HepG2 (cell line): ENCODE measurements around the gene SRSF1. TPM values are rescaled to one million over a fixed set of nuclear protein-coding genes. Genes with fewer than 3 reads are reported as not detected.

ENCODE experiments used
- ASH2L ChIP-seq: fragments of 300-600, 200-600 bp; sonication (generic); IDR thresholded peaks from 2 replicates; pipeline ENCODE4 v1.7.0; 2017; ENCODE audit warnings: low read depth, mild to moderate bottlenecking, moderate library complexity, mixed read lengths, low read length; ENCODE audit not compliant: insufficient read length
- ATF6 ChIP-seq: sonication (generic); formaldehyde crosslinking; conservative IDR thresholded peaks from 2 replicates; pipeline ENCODE4 v1.4.0; 2020; ENCODE audit warnings: missing genetic modification reagents
- ATRX ChIP-seq: sonication (generic); formaldehyde crosslinking; IDR thresholded peaks from 2 replicates; pipeline ENCODE4 v1.4.0; 2020; ENCODE audit warnings: missing genetic modification reagents, borderline replicate concordance
- CENPT ChIP-seq: sonication (generic); formaldehyde crosslinking; IDR thresholded peaks from 2 replicates; pipeline ENCODE4 v1.8.0; 2022; ENCODE audit warnings: low read depth, mild to moderate bottlenecking, moderate library complexity, missing genetic modification reagents
- CERS6 ChIP-seq: sonication (generic); formaldehyde crosslinking; IDR thresholded peaks from 2 replicates; pipeline ENCODE4 v1.5.0; 2020; ENCODE audit warnings: missing genetic modification reagents
- HES4 ChIP-seq: sonication (generic); formaldehyde crosslinking; IDR thresholded peaks from 2 replicates; pipeline ENCODE4 v1.9.0; 2021; ENCODE audit warnings: mild to moderate bottlenecking, missing genetic modification reagents, borderline replicate concordance
- MAFK ChIP-seq, 2 experiments: IDR thresholded peaks in 1 of 2; conservative IDR thresholded peaks in 1 of 2; 2 replicates each; pipeline ENCODE4 v1.6.1; 2011; ENCODE audit warnings: improper control_type of control experiment in 2 of 2, low read length in 2 of 2
- MXD3 ChIP-seq: IDR thresholded peaks from 2 replicates; pipeline ENCODE4 v1.6.1; 2016; ENCODE audit warnings: mild to moderate bottlenecking, missing biosample characterization, missing genetic modification reagents
- MXI1 ChIP-seq: IDR thresholded peaks from 3 replicates; pipeline ENCODE4 v1.6.1; 2012; ENCODE audit warnings: low read depth, low read length, inconsistent platforms, borderline replicate concordance
- NFYB ChIP-seq: sonication (generic); formaldehyde crosslinking; IDR thresholded peaks from 2 replicates; pipeline ENCODE4 v1.4.0; 2020; ENCODE audit warnings: missing genetic modification reagents
- PHF21A ChIP-seq: sonication (generic); formaldehyde crosslinking; IDR thresholded peaks from 2 replicates; pipeline ENCODE4 v1.5.0; 2020; ENCODE audit warnings: mild to moderate bottlenecking, missing genetic modification reagents
- SOX6 ChIP-seq, 2 experiments: fragments of 450-650 bp in 1 of 2; sonication (generic) in 1 of 2; formaldehyde crosslinking in 1 of 2; IDR thresholded peaks; 2 replicates each; pipeline versions ENCODE4 v1.4.0 to v1.6.1; 2017 to 2020; ENCODE audit warnings: antibody characterized with exemption in 1 of 2, mild to moderate bottlenecking in 1 of 2, missing genetic modification reagents in 1 of 2
- SRSF4 ChIP-seq: fragments of 200-400 bp; formaldehyde crosslinking; IDR thresholded peaks from one replicate; pipeline ENCODE4 v1.6.1; 2018; ENCODE audit warnings: mild to moderate bottlenecking, low read depth, low read length, moderate library complexity; ENCODE audit not compliant: poor library complexity, severe bottlenecking
- TAF1 ChIP-seq: sonication (generic); formaldehyde crosslinking; IDR thresholded peaks from 2 replicates; pipeline ENCODE4 v1.4.0; 2020; ENCODE audit warnings: missing genetic modification reagents
- TEF ChIP-seq: sonication (generic); formaldehyde crosslinking; IDR thresholded peaks from 2 replicates; pipeline ENCODE4 v1.5.0; 2020; ENCODE audit warnings: missing genetic modification reagents
- XBP1 ChIP-seq: sonication (generic); formaldehyde crosslinking; IDR thresholded peaks from 2 replicates; pipeline ENCODE4 v1.5.0; 2020; ENCODE audit warnings: missing genetic modification reagents
- ZNF251 ChIP-seq: sonication (generic); formaldehyde crosslinking; IDR thresholded peaks from 2 replicates; pipeline ENCODE4 v1.9.0; 2021; ENCODE audit warnings: mild to moderate bottlenecking, missing genetic modification reagents
- ZNF280B ChIP-seq: sonication (generic); formaldehyde crosslinking; IDR thresholded peaks from 2 replicates; pipeline ENCODE4 v1.5.0; 2020; ENCODE audit warnings: missing genetic modification reagents, mild to moderate bottlenecking, borderline replicate concordance
- ZNF33A ChIP-seq: sonication (generic); formaldehyde crosslinking; IDR thresholded peaks from 2 replicates; pipeline ENCODE4 v1.5.1; 2020; ENCODE audit warnings: missing genetic modification reagents, mild to moderate bottlenecking, moderate library complexity, borderline replicate concordance
- ZNF589 ChIP-seq: sonication (generic); formaldehyde crosslinking; conservative IDR thresholded peaks from 2 replicates; pipeline ENCODE4 v1.8.0; 2022; ENCODE audit warnings: mild to moderate bottlenecking, moderate library complexity, missing genetic modification reagents
- ZNF629 ChIP-seq: sonication (generic); formaldehyde crosslinking; conservative IDR thresholded peaks from 2 replicates; pipeline ENCODE4 v1.5.0; 2020; ENCODE audit warnings: missing genetic modification reagents
- ZNF740 ChIP-seq: sonication (generic); formaldehyde crosslinking; IDR thresholded peaks from 2 replicates; pipeline ENCODE4 v1.4.0; 2020; ENCODE audit warnings: missing genetic modification reagents
- polyA plus RNA-seq, 8 experiments: library from polyadenylated mRNA; depleted of rRNA in 3 of 8; stranded (reverse) in 7 of 8; unstranded in 1 of 8; fragments of >200 nt; fragmentation: Illumina TruSeq in 4 of 8; extraction: Trizol in 4 of 8; gene quantifications; 2 replicates each; pipeline versions ENCODE4 v1.2.1 to v1.2.3, GENCODE V29; 2011 to 2016; ENCODE audit warnings: low read depth in 4 of 8, missing spikeins in 1 of 8, mixed read lengths in 1 of 8; ENCODE audit not compliant: insufficient read depth in 1 of 8
- total RNA-seq, 5 experiments: library from RNA; depleted of rRNA; stranded (reverse); fragments of >200 nt; fragmentation: Illumina TruSeq; extraction: Trizol; gene quantifications; 2 replicates each; pipeline ENCODE4 v1.2.3, GENCODE V29; 2016; ENCODE audit warnings: low read depth in 1 of 5

SRSF1 gene
- total and polyA plus RNA-seq, 2 of the 13 experiments (the other 11 are each of a cell fraction or from before 2014, with no cell fraction given) = 142 to 445 TPM

GRCh38 chr17:57988301-57989250 is 18.5 kb downstream of the SRSF1 start (continued):
- TF ChIP-seq ATF6 (no peak), CENPT (CRISPR knock-in tag) (no peak), ZNF251 (CRISPR knock-in tag) (0 out of 2 replicates have a peak, but pooled peaks have one; percentile 71), XBP1 (no peak), ASH2L (peak; percentile 66), ZNF589 (CRISPR knock-in tag) (no peak; the same call in 1 of the 2 replicates), ZNF629 (CRISPR knock-in tag) (no peak), ZNF740 (CRISPR knock-in tag) (no peak), ATRX (CRISPR knock-in tag) (no peak), HES4 (CRISPR knock-in tag) (no peak), PHF21A (no peak), MAFK (conservative IDR thresholded peaks at IDR 0.05 in 1 of 2, IDR thresholded peaks at IDR 0.05 in 1 of 2; ENCODE audit: low read length in 2 of 2) (no peak), MXI1 (no peak), TAF1 (CRISPR knock-in tag) (peak; percentile 68; the same call in 1 of the 2 replicates), CERS6 (CRISPR knock-in tag) (no peak), ZNF280B (CRISPR knock-in tag) (peak; percentile 76; the same call in 1 of the 2 replicates), ZNF33A (no peak), SOX6 (IDR thresholded peaks at IDR 0.05) (no peak), SOX6 (CRISPR knock-in tag; IDR thresholded peaks at IDR 0.05) (peak; percentile 47), MXD3 (CRISPR knock-in tag) (peak; percentile 48; the same call in 1 of the 2 replicates), SRSF4 (no peak), NFYB (CRISPR knock-in tag) (no peak), TEF (no peak; the same call in 1 of the 2 replicates)
